Uterus (tissue), 4 donors: ENCODE results near the gene PICK1. TPM values are rescaled to one million over a fixed set of nuclear protein-coding genes. Genes with fewer than 3 reads are reported as not detected.
A peak's percentile ranks its signal among the peaks of the same experiment; 100 is the strongest.

ENCODE experiments used
- DNase-seq, 2 donors: peaks; one replicate each; pipeline ENCODE4 v3.0.0-alpha.2; 2019 to 2020
- H3K27ac ChIP-seq, 2 donors: fragments of 200-600 bp; sonication (generic); 1 replicate in 1 of 2; 2 replicates in 1 of 2; pipeline ENCODE4 v1.5.1; 2016 to 2018
- H3K27me3 ChIP-seq, 2 donors: fragments of 200-600 bp; sonication (generic); one replicate each; pipeline ENCODE4 v1.5.1; 2018 to 2019; ENCODE audit warnings: control low read depth in 1 of 2
- H3K36me3 ChIP-seq, 2 donors: fragments of 200-600 bp; sonication (generic); one replicate each; pipeline ENCODE4 v1.5.1; 2019; ENCODE audit warnings: control low read depth in 1 of 2
- H3K4me1 ChIP-seq, 2 donors: fragments of 200-600 bp; sonication (generic); one replicate each; pipeline ENCODE4 v1.5.1; 2018 to 2019; ENCODE audit warnings: control low read depth in 1 of 2
- H3K4me3 ChIP-seq, 2 donors: fragments of 200-600 bp; sonication (generic); 1 replicate in 1 of 2; 2 replicates in 1 of 2; pipeline ENCODE4 v1.5.1; 2018 to 2019; ENCODE audit warnings: mild to moderate bottlenecking in 1 of 2
- H3K9me3 ChIP-seq, 2 donors: fragments of 200-600 bp; sonication (generic); one replicate each; pipeline ENCODE4 v1.5.1; 2019; ENCODE audit warnings: control low read depth in 1 of 2
- CTCF ChIP-seq, 4 experiments: fragments of 200-600 bp in 2 of 4; fragments of 450-650 bp in 2 of 4; sonication (generic) in 2 of 4; IDR thresholded peaks; one replicate each; pipeline ENCODE4 v1.5.1; 2016 to 2019; ENCODE audit warnings: antibody characterized with exemption in 4 of 4, mild to moderate bottlenecking in 2 of 4, moderate library complexity in 1 of 4
- POLR2A ChIP-seq, 2 donors: fragments of 450-650 bp; IDR thresholded peaks; one replicate each; pipeline ENCODE4 v1.6.1; 2016; ENCODE audit warnings: antibody characterized with exemption in 2 of 2, mild to moderate bottlenecking in 1 of 2, moderate library complexity in 1 of 2
- intact Hi-C: fragments of 100-400 bp; cut with DNase I; formaldehyde crosslinking; loops from one replicate; pipeline ENCODE4 v1.15.1; 2023; ENCODE audit warnings: low total_unique reads
- total RNA-seq, 4 donors: library from RNA; depleted of rRNA in 3 of 4; stranded (reverse); fragments of >200 nt in 3 of 4; gene quantifications; one replicate each; pipeline versions ENCODE4 v1.1.0 to v1.2.4, GENCODE V29; 2014 to 2023
- donor health status: DM: yes; HTN: yes; CAD: no.

PICK1 gene
- total RNA-seq, 4 donors from 2014 or later = 2.9 to 38.7 (median 29.2) TPM

DNA sequence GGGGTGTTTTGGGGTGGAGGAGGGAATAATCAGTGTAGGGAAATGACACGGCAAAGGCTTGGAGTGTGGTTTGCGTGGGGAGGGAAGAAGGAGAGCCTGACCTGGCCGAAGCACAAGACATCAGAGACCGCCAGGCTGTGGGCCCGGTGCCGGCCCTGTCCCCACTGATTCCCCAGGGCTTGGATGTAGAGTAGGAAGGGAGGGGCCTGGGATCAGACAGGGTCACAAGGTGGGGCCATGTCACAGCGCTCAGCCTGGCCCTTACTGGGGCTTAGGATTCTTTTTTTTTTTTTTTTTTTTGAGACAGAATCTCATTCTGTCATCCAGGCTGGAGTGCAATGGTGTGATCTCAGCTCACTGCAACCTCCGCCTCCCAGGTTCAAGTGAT, 9.8 kb downstream of the PICK1 start:
- no peak for TF ChIP-seq POLR2A (IDR thresholded peaks at IDR 0.05)
- TF ChIP-seq CTCF (IDR thresholded peaks at IDR 0.05) = no peak
- intact Hi-C loops = loop anchor here (10.0 kb wide), 1 partner anchor 508 kb away; the partner anchor contains the start of gene DMC1
- Histone ChIP-seq H3K9me3 (no peaks in the 10 kb centered on the region), H3K27ac (no peak overlapping the region), H3K4me3 (no peak overlapping the region), H3K4me1 (no peaks in the 10 kb centered on the region), H3K36me3 (no peaks in the 10 kb centered on the region), H3K27me3 (no peaks in the 10 kb centered on the region)
- DNase-seq = no peak

- Histone ChIP-seq H3K36me3 (no peaks in the 10 kb centered on the region), H3K27ac (peak overlapping the region in 1 of 2 donors; percentile 83), H3K27me3 (no peaks in the 10 kb centered on the region), H3K9me3 (no peaks in the 10 kb centered on the region), H3K4me1 (no peaks in the 10 kb centered on the region), H3K4me3 (no peak overlapping the region)
- TF ChIP-seq CTCF (IDR thresholded peaks at IDR 0.05) (no peak), POLR2A (IDR thresholded peaks at IDR 0.05) (no peak)
- no peak for DNase-seq
- intact Hi-C loops = loop anchor here (10.0 kb wide), 1 partner anchor 507 kb away; the partner anchor contains the start of gene DMC1
Observed at GRCh38 chr22:38067761-38068360, 10.7 kb downstream of the PICK1 start.

- DNase-seq = no peak
Observed at GRCh38 chr22:38068641-38069371, 11.6 kb downstream of the PICK1 start.

GRCh38 chr22:38069372-38070249, 12.4 kb downstream of the PICK1 start:
- H3K36me3 ChIP-seq = no peaks in the 10 kb centered on the region
- H3K4me3 ChIP-seq = no peak overlapping the region
- TF ChIP-seq POLR2A (IDR thresholded peaks at IDR 0.05) (no peak), CTCF (IDR thresholded peaks at IDR 0.05) (peak; percentile 55 to 68 (median 64))
- peak; percentile 71 to 74 for DNase-seq
- H3K27ac ChIP-seq = peak overlapping the region; percentile 66 to 83
- no peaks in the 10 kb centered on the region for H3K4me1 ChIP-seq
- no peaks in the 10 kb centered on the region for H3K9me3 ChIP-seq
- intact Hi-C loops = loop anchor here (10.0 kb wide), 1 partner anchor 505 kb away; the partner anchor contains the start of gene DMC1
- H3K27me3 ChIP-seq = no peaks in the 10 kb centered on the region

More at GRCh38 chr22:38068641-38069371, 11.6 kb downstream of the PICK1 start:
- no peak for TF ChIP-seq POLR2A (IDR thresholded peaks at IDR 0.05)
- no peak for TF ChIP-seq CTCF (IDR thresholded peaks at IDR 0.05)
- Histone ChIP-seq H3K27me3 (no peaks in the 10 kb centered on the region), H3K9me3 (no peaks in the 10 kb centered on the region), H3K36me3 (no peaks in the 10 kb centered on the region), H3K4me3 (no peak overlapping the region), H3K4me1 (no peaks in the 10 kb centered on the region), H3K27ac (peak overlapping the region; percentile 66 to 83)
- intact Hi-C loops = loop anchor here (10.0 kb wide), 1 partner anchor 506 kb away; the partner anchor contains the start of gene DMC1
